Endothelial cell of umbilical vein (primary cell): Measurements from ENCODE around the gene PTPN14.

Experiments
- CTCF ChIP-seq, 2 donors: IDR thresholded peaks; 1 replicate in 1 of 2; 2 replicates in 1 of 2; pipeline ENCODE4 v1.5.1; 2011; ENCODE audit warnings: low read length in 2 of 2, mild to moderate bottlenecking in 2 of 2, moderate library complexity in 2 of 2, control low read depth in 1 of 2, inconsistent platforms in 1 of 2, low read depth in 1 of 2; ENCODE audit not compliant: insufficient read depth in 1 of 2; ENCODE audit errors: extremely low read depth in 1 of 2
- EZH2 ChIP-seq: IDR thresholded peaks from 2 replicates; pipeline ENCODE4 v1.6.1; 2012; ENCODE audit warnings: borderline replicate concordance, low read depth, mild to moderate bottlenecking, moderate library complexity, low read length, inconsistent platforms; ENCODE audit not compliant: severe bottlenecking
- GATA2 ChIP-seq: IDR thresholded peaks from 2 replicates; pipeline ENCODE4 v1.7.0; 2011; ENCODE audit warnings: low read depth, mild to moderate bottlenecking, moderate library complexity, mixed read lengths, low read length; ENCODE audit not compliant: insufficient read length, insufficient read depth
- JUN ChIP-seq: IDR thresholded peaks from 2 replicates; pipeline ENCODE4 v1.6.1; 2011; ENCODE audit warnings: borderline replicate concordance, low read depth; ENCODE audit not compliant: insufficient read length, insufficient read depth
- MAX ChIP-seq: IDR thresholded peaks from 2 replicates; pipeline ENCODE4 v1.6.1; 2011; ENCODE audit not compliant: insufficient read depth, insufficient read length
- POLR2A ChIP-seq: IDR thresholded peaks from 2 replicates; pipeline ENCODE4 v1.6.1; 2012; ENCODE audit warnings: low read depth, mild to moderate bottlenecking, control low read depth, low read length

GRCh38 chr1:214317300-214317699, 234.1 kb downstream of the PTPN14 start:
- TF ChIP-seq CTCF (IDR thresholded peaks at IDR 0.05; ENCODE audit: extremely low read depth in 1 of 2, insufficient read depth in 1 of 2, low read depth in 1 of 2, low read length in 2 of 2) = no peak
- TF ChIP-seq MAX = no peak
- no peak for TF ChIP-seq GATA2
- no peak for TF ChIP-seq JUN
- no peak for TF ChIP-seq EZH2
- TF ChIP-seq POLR2A = no peak
